ENCODE results near the gene SERPINE2.
"Not testable (repeated sequence)": the region's sequence is repeated elsewhere in the genome, so short reads cannot be mapped to it uniquely, and the experiment has no call there.

The SERPINE2 gene

DNA sequence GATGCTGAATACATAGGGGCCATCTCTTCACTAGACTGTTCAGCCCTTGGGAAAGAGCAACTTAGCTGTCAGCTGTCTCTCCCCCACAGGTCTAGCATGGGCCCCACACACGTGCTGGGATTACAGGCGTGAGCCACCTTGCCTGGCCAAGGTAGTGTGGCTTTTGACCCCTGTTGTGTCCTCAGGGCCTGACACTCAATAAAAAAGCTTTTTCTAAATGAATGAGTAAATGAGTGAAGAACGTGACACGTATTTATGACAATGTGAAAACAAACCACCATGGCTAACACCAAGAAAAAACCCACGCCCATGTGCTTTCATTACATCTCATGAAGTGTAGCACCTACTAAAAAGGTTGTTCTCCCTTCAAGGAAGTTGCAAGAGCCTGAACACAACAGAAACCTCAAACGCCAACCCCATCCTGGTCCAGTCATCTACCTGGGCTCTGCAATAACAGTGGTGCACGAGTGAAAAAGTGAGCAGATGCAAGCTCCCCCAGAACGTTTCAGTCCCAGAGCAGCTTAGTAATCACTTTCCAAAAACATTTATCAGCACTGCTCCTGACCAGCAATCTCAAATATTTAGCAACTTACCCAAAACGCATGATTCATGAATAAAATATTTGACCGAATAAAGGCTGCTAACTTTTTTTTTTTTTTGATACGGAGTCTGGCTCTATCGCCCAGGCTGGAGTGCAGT lies 97.4 kb downstream of the SERPINE2 start:
- peak; percentile 76 for DNase-seq (ENCODE audit: low read depth)

DNA sequence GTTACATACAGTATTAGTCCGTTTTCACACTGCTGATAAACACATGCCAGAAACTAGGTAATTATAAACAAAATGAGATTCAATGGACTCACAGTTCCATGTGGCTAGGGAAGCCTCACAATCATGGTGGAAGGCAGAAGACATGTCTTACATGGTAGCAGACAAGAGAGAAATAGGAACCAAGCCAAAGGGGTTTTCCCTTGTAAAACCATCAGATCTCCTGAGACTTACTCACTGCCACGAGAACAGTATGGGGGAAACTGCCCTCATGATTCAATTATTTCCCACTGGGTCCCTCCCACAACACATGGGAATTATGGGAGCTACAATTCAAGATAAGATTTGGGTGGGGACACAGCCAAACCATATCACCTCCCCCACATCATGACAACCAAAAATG lies 99.6 kb downstream of the SERPINE2 start:
- DNase-seq (ENCODE audit: low read depth), result not testable (repeated sequence)

DNA sequence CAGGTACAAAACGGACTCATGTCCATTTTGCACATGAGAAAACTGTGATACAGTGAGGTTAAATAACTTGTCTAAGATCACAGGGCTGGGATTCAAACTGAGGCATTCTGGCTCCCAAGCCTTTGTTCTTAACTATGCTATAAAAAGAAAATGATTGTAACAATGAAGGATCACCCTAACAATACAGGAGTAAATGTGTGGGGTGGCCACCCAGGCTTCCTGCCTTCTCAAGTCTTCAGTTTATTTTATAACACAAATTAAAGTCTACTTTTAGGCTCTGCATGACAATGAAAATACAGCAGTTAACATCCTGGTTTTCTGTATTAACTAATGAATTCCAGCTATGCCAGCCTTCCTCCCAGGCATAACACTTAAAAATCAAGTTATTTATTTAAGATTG lies 101.6 kb downstream of the SERPINE2 start:
- DNase-seq (ENCODE audit: low read depth), result no peak

DNA sequence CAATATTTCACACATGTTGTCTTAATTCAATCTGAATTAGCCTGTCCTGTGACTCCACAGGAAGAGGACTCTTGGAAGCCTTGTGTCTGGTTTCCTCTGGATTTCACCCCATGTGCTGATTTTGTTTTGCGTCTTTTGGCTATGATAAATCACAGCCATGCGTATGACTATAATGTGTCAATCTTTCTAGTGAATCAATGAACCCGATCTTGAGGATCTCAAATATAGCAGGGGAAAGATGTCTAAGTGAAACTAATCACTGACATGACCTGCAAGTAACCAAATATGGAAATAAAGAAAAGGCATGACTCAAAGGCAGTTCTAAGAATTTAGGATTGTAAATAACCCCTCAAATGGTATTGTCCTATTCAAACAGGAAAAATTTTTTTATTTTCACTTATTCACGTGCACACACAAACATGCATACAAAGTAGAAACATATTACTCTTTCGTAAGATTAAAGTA lies 102.2 kb downstream of the SERPINE2 start:
- no peak for DNase-seq (ENCODE audit: low read depth)

DNA sequence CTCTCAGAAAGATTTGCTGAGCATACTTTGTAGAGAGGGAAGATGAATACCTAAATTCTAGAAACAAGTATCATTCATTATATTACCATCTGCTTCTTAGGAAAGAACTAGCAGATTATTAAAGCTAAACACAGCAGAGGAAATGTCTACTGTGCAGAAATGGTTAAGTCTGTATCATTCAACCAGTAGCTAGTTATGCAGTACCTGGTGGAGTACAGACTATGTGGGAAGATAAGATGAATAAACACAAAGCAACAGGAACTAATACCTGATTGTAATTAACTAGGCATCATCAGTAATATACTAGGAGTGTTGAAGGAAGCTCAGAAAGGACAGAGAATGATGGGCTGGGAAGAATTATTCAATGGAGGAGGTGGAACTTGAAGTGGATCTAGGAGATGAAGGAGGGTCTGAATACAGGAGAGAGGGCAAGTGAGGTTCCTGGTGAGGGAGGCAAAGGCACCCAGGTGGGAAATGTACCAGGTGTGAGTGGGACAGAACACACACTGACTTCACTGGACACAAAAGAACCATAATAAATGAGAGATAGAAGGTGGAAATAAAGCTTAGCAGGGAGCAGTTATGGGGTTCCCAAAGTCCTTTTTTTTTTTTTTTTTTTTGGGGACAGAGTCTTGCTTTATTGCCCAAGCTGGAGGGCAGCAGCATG lies 103.5 kb downstream of the SERPINE2 start:
- DNase-seq (ENCODE audit: low read depth), result no peak

DNA sequence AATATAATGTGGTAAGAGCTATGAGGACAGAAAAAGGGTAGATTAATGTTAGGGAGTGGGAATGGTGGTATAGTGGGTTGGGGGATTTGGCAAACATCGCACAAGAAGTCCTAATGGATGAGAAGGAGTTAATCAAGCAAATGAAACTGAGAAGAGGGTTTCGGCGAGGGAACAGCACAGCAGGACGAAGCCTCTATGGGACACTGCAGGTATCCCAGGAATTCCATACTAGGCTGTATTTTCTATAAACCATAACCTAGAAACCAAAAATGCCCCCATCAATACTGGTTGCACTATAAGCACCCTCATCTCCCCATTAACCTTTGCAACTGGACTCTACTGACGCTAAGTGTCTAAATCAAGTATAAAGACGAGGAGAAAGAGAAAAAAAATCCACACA lies 104.2 kb downstream of the SERPINE2 start:
- DNase-seq (ENCODE audit: low read depth), result no peak

DNA sequence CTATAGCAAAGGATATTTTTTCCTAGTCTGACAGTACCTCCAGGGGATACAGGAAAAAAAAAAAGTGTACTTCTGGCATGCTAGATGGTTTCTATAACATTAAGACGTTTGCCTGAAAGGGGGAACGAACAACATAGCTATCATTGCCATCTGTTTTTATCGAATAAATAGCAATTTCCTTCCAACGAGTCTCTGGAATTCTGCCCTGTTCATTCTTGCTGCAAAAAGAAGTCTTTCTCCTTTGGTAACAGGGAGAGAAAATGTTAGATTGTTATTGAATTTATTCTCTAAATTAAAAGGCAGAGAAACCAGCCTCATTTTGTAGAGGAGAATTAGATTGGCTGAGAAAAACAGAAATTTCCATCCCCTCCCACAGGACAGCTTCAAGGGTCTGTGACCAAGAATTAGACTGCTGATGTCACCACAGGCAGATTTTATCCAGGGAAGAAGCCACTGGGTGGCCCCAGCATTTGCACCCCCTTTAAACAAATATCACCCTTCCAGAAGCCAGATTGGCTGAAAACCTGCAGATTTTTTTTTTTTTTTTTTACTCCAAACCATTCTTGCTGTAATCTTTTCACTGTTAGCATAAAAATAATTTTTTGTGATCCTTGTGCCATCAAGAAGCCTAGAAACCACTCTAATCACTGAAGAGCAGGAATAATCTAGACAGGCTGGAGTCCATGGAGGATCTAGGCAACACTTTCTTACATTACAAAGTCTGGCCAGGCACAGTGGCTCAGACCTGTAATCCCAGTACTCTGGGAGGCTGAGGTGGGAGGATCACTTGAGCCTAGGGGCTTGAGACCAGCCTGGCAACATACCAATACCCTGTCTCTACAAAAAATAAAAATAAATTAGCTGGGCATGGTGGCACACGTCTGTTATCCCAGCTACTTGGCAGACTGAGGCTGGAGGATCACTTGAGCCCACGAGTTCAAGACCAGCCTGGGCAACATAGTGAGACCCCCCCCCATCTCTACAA lies 106.0 kb downstream of the SERPINE2 start:
- no peak for DNase-seq (ENCODE audit: low read depth)

DNA sequence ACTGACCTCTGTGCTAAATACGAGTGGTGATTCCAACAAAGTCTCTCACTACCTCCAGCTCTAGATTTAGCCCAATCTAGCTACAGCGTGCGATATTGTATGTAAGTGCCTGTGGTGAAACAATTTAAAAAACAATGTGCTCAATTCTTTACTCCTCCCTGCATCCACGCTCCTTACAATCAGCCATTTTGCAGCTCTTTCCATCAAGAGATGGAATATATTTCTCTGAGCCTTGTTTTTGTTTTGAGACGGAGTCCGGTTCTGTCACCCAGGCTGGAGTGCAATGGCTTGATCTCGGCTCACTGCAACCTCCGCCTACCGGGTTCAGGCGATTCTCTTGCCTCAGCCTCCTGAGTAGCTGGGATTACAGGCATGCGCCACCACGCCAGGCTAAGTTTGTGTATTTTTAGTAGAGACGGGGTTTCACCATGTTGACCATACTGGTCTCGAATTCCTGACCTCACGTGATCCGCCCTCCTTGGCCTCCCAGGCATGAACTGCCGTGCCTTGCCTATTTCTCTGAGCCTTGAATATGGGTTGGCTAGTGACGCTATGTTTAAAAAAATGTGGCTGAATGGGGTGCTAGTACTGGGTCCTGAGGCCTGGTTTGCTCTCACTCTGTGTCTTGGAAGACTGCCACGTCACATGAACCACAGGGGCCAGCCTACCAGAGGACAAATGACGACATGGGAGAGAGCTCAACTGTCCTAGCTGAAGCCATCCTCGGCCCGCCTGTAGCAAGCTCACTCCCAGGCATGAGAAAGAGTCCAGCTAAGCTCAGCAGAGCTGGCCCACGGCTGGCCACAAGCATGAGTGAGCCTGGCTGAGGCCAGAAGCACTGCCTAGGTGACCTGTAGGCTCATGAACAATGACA lies 108.7 kb downstream of the SERPINE2 start:
- DNase-seq (ENCODE audit: low read depth), result no peak

DNA sequence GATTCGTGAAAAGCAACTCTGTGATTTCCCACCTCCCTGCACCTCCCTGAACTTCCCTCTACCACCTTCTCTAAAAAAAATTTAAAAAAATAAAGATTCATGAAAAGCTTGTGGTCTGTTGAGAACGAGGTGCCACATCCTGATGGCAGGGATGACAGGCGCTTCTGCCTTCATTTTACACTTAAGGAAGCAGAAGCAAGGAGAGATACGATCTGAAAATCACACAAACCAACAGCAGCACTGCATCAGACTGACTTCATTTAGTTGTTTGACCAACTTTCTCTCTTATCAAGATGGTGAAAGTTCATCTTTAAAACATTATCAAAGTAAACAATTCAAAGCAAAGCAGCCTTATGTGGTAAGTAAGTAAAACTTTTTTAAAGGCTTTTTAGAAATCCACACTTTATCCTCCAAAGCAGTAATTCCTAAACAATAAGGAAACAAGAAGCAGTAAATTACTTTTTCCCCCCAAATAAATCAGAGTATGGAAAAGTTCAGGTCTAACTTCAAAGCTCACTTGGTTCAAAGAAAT lies 109.4 kb downstream of the SERPINE2 start:
- DNase-seq (ENCODE audit: low read depth), result no peak

DNA sequence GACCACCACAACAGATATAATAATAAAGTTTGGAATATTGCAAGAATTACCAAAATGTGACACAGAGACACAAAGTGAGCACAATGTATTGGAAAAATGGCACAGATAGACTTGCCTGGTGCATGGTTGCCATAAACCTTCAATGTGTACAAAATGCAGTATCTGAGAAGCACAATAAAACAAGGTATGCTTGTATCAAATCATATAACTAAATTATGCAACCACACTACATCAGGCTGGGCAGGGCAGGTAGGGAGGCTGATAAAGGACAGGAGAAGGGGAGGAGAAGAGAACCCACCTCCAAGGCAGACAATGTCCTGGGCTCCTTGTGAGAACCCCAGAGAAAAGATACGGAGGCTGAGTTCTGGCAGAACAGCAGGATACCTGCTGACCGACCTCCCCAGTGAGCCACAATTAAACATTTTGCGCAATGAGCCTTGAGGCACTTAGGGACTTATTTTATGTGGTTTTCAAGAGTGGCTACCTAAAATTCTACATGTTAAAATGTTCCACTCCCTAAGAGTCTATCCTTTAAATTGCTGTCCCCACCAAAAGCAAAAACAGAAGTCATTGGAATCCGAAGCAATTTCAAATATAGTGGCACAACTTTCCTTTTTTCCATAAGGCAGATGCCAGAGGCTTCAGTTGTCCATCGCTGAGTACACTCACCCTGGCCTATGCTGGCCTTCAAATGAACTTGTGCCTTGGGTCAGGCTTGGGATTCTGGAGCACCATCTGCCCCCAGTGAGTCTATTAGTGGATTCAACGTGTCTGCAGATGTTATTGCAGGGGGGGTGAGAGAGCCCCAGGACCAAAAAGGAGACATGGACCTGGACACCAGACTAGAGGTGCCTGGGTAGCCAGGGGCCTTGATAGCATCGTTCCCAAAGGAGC lies 110.7 kb downstream of the SERPINE2 start:
- DNase-seq (ENCODE audit: low read depth), result no peak

DNA sequence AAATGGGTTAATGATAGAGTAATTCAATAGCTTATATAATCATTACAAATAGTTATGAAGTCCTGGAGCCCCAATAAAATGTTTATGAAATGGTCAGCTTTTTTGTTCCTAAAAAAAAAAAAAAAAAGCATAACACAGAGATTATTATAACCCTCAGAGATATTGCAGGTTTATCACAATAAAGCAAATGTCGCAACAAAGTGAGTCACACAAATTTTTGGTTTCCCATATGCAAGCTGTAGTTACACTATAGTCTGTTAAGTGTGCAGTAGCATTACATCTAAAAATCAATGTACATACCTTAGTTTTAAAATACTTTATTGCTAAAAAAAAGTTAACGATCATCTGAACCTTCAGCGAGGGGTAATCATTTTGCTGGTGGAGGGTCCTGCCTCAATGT lies 114.0 kb downstream of the SERPINE2 start:
- no peak for DNase-seq (ENCODE audit: low read depth)

Measured in activated T-cell treated with anti-CD3 and anti-CD28 coated beads for 24 hours (primary cell).